Fibroblast of skin of left biceps (primary cell): ENCODE measurements around the gene HADHA.

Experiments used
- DNase-seq, 2 experiments: peaks; one replicate each; pipeline ENCODE4 v3.0.0-alpha.2; 2013; ENCODE audit warnings: low read depth in 2 of 2

HADHA gene

DNA sequence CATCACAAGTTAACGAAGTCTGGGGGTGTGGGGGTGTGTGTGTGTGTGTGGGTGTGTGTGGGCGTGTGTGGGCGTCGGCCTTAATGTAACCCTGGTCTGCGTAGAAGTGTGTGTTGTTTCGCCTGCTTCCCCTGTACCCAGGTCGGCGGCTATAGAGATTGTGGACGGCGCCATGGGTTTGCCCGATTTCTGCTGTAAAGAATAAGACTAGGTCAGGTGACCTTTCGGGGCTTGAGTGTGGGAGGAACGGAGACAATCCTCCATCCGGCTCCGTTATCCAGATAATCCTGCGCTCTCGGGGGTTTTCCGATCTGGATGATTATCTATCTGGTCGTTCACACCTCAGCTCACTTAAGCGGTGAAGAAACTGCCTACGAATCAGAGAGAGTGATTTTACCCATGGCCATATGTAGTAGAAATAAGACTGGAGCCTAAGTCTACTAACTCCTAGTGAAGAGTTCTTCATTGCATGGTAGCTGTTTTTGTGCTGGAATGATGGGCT is 850 bp upstream of the HADHA start:
- DNase-seq: no peak

DNA sequence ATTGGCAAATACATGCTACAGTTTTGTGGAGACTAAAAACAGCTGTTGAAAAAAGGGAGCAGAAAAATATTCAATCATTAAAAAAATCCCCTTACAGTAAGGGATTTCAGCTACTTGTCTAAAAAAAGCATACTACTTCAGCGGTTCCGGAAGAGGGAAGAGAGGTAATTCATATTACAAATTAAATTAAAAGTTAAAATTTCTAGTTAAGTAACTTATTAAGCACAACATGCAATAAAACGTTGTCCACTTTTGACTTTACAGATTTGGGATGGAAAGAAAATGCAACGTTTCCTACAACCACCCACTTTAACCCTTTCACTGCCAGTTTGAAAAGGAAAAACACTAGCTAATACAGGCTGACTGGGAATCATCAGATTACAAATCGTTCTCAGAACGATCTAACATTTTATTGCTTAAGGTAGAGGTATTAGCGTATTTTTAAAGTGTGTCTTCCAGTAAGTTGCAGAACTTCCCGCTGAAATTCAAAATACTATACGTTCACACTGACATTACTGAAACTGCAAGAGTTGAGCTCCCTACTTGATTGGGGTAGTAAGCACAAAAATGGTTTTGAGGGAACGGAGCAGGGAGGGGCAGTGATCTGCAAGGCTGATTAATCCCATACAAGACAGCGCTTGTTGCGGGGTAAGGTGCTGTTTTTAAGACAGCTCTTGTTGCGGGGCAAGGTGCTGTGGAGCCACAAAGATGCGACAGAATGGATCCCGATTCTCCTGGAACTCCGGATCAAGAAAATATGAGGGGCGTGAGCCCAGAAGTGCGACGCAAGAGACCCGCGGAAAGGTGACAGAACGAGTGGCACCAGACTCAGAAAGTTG is 743 bp downstream of the HADHA start:
- DNase-seq: no peak

DNA sequence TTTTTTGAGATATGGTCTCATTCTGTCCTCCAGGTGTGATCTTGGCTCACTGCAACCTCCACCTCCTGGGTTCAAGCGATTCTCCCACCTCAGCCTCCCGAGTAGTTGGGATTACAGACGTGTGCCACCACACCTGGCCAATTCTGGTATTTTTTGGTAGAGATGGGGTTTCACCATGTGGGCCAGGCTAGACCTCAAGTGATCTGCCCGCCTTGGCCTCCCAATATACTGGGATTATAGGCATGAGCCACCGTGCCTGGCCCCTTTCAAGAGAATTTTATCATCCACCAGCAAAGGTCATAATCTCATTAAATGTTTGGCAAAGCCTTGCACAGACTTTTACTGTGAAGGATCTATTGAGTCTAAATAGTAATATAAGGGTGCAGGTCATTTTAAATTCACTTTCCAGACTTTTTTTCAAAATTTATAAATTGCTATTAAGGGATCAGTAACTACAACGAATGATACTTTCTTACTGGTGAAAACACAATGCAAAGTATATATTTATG is 2.5 kb downstream of the HADHA start:
- no peak for DNase-seq

DNA sequence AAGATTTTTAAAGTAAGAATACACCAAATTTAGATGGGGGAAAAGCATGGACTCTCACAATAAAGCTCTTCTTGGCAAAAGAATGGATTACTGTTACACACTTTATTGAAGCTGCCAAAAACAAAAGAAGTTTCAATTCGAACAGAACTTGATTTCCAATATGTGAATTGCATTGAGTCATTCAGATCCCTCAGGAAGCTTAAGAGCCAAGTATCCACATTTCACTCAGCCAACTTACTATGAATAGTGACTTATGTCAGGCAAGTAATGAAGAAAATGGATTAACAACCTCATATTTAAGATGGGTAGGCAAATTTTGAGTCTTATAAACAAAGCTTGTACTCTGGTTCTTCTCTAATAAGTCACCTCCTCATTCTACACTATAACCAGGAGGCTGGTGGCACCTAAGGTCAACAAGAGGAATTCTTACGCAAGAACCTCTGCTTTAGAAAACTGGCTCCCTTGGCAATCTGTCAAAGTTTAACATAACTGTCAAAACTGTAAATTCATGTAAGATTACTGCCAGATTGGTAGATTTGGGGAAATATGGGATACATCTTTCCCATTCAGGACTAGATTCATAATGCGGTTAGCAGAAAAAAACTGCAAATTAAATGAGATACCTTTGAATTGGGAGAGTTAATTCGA is 6.0 kb downstream of the HADHA start:
- no peak for DNase-seq

DNA sequence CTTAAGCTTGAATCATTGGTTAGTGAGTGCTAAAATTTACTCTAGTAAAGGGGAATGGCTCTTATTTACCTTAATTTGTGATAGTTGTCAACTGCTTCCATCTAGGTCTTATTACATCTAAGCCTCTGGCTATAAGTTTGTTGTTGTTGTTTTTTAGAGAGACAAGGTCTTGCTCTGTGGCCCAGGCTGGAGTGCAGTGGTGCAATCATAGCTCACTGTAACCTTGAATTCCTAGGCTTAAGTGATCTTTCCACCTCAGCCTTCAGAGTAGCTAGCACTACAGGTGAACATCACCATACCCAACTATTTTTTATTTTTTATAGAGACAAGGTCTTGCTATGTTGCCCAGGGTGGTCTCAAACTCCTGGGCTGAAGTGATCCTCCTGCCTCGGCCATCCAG is 6.6 kb downstream of the HADHA start:
- no peak for DNase-seq

DNA sequence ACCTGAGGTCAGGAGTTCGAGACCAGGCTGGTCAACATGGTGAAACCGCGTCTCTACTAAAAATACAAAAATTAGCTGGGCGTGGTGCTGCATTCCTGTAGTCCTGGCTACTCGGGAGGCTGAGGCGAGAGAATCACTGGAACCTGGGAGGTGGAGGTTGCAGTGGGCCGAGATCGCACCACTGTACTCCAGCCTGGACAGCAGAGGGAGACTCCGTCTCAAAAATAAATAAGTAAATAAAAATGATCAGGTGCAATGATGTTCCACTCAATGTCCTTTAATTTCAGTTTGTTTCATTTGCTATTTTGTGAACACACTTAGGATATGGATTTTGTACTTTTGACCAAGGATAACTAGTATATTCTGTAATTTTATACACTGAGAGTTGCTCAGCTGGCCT is 9.3 kb downstream of the HADHA start:
- DNase-seq: no peak

DNA sequence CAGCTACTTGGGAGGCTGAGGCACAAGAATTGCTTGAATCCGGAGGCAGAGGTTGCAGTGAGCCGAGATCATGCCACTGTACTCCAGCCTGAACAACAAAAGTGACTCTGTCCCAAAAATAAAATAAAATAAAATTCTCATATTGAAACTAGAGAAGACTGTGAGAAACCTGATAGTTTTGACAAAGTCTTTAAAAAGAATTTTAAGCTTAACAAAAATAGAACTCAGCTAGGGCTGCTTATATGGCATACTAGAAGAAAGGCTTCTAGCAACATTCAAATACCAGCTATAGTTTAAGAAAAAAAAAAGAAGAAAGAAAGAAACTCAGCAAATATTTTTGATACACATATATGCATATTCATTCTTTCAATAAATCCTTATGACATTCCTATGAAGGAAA is 13.6 kb downstream of the HADHA start:
- DNase-seq: no peak

DNA sequence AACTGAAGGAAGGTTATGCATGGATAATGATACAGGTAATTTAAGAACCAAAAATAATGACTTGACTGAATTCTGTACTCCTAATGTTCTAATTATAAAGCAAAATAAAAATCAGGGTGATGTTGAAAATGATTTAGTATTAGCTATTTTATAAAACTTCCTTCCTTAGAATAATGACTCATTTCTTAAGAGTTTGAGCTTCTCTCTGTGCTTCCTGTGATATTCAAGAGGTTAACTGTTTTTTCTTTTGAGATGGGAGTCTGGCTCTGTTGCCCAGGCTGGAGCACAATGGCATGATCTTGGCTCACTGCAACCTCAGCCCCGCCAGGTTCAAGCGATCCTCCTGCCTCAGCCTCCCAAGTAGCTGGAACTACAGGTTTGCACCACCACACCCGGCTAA is 14.8 kb downstream of the HADHA start:
- no peak for DNase-seq

DNA sequence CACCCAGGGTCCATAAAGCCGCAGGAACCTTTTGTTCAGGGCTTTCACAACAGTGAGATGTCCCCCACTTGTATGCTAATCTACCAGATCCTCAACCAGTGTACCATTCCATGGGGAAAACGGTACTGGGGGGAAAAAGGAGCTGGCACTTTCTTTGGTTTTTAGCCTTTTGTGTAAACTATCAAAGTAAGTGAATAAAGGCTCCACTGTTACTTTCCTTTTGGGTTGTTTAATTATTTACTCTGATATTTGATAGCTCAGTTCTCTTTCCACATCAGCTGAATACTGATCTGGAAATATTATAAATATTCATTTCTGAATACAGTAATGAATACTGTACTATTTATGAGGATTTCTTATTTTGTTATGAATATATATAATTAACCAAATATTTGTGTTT is 20.3 kb downstream of the HADHA start:
- DNase-seq: no peak

DNA sequence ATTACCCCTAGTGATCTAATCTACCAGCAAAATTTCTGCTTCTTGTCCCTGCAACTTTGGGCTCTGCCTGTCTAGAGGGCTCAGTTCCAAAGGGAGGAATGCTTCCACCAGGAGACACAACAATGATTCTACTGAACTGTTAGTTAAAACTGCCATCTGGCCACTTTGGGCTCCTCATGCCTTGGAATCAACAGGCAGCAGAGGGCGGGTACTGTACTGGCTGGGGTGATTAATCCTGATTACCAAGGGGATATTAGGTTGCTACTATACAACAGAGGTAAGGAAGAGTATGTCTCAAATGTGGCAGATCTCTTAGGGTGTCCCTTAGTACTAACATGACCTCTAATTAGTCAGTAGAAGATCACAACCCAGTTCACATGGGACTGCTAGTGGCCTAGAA is 21.4 kb downstream of the HADHA start:
- no peak for DNase-seq

DNA sequence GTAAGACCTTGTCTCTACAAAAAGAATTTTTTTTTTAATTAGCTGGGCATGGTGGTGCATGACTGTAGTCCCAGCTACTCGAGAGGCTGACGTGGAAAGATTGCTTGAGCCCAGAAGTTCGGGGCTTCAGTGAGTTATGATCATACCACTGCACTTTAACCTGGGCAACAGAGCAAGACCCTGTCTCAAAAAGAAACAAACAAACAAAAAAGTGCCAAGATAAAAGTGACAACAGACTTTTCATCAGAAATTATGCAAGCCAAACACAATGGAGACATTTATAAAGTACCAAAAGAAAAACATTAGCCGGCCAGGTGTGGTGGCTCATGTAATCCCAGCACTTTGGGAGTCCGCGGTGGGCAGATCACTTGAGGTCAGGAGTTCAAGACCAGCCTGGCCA is 26.7 kb downstream of the HADHA start:
- no peak for DNase-seq

DNA sequence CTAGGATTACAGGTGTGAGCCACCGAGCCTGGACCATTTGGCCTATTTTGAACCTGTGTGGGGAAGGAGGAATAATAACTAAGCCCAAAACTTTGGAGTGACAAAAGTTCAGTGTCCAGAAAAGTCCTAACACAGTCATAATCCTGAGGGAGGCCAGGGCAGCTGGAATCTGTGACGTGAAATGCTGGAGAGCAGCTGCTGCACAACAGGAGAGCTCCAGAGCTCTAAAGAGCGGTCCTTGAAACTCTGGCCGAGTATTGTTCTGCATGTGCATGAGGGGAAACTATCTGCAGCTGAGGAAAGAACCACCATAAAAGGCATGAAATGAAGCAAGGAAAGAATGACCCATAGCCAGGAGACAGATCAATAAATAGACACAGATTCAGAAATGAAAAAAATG is 27.8 kb downstream of the HADHA start:
- DNase-seq: no peak

DNA sequence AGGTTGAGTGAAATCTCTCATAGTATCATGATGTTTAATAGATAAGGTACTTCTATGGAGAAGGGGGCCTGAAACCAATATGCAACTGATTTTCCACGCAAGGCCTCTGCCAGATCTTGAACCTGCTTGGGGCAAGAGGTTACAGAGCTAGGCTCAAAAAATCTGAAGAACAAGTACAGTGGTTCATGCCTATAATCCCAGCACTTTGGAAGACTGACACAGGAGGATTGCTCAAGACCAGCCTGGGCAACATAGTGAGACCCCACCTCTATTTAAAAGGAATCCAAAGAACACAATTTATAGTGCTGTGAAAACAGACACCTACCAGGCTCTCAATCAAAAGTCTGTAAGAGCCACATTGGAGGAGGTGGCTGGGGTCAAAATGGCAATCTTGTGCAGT is 28.6 kb downstream of the HADHA start:
- DNase-seq: no peak

DNA sequence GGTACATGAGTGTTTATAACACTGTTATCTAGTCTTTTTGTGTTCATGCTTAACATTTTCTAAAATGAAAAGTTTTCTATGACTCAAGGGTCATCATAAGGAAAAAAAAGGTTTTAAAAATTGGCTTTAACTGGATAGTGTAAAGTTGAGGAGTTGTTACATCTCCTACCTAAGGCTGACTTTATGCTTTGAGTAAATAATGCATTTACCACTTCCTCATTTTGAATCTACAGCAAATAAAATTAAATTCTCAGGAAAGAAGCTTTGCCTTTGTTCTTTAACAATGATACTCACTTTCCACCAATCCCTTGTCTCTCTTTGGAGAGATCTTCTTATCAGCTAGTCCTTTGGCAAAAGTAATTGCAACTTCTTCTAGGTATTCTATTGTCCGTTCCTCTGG is 29.7 kb downstream of the HADHA start:
- DNase-seq: no peak

DNA sequence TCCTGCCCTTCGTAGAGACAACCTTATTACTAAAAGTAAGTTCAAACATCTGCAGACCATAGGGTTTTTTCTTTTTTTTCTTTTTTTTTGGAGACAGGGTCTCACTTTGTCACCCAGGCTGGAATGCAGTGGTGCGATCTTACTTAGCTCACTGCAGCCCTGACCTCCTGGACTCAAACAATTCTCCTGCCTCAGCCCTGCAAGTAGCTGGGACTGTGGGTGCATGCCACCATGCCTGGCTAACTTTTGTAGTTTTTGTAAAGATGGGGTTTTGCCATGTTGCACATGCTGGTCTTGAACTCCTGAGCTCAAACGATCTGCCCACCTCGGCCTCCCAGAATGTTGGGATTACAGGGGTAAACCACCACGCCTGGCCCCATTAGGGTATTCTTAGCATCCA is 32.4 kb downstream of the HADHA start:
- no peak for DNase-seq

DNA sequence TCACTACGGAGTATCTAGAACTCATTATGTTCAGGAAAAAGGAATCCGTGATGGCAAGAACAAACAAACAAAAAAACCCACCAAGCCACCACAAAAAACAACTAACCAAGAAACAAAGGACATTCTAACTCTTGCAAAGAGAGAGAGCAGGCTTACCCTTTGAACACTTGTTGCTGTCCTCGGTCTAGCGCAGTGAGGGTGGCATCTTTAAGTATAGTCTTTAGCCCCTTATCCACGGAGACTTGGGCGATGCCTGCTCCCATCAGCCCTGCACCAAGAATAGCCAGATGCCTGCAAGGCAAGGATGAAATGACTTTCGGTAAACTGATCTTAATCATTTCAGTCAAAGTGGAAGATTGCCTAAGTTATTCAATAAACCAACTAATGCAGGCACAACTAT is 40.5 kb downstream of the HADHA start:
- no peak for DNase-seq

DNA sequence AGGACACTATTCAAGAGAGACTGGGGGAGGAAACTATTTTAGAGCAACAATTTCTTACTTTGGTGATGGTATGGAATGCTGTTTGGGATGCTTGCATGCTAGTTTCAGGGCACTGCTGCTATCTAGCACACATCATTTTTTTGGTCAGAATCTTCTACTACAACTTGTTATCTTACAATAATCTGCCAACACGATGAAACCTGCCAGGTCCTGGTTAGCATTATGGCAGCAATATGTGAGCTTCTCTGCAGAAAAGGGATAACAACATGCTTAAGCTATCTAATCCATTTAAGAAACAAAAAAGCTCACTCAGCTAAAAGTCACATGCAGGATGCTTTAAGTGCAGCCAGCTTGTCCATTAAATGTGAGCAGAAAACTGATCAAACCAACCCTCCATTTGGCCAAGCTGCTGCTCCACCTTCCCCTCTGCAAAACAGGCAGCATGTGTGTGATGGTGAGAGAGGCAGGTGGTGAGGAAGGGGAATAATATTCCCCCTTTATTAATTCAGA is 41.4 kb downstream of the HADHA start:
- no peak for DNase-seq

DNA sequence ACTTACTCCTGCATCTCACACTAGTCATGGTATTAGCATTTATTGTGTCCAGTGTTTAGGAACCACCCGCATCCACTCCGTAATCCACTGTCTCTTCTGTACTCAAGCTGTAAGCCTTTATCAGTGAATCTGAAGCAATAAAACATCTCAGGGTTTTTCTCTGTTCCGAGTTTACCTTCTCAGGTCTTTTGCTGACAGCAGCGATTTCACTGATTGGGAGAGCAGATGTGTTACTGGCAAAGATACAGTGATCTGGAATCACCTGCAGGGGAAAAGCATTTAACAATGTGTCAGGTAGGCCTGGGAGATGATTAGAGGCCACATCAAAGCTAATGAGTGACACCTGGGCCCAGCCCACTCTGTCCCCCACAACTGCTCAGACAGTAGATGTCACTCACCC is 46.9 kb downstream of the HADHA start:
- no peak for DNase-seq

DNA sequence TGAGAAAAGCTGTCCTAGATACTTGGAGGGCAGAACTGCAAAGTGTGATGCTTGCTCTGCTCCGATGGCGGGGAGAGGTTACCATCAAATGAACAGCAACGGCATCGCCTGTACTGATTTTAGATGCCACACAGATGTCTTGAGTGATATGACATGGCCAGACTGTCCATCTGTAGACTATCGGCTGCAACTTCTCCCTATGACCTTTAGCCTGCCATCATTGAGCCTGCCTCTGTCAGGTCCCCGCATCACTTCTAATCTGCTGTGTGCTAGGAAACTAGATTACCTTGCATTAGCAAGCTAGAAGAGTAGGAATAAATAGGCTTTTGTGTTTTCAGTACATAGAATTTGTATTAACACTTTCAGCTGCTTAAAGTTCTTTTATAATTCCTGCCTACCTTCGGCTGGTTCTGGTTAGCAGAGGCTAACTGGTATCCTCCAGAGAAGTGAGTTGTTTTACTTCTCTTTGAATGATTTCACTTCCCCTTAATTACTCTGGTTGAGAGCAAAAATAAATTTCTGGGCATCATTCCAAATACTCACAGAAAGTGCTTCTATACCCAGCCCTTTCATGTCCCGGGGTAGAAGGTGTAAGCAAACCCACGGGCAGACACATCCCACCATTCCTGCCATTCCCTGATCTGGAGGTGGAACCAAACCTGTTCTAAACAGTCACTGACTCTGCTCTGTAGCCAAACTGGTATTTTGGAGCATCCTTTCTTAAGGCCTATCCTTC is 47.6 kb downstream of the HADHA start:
- no peak for DNase-seq

DNA sequence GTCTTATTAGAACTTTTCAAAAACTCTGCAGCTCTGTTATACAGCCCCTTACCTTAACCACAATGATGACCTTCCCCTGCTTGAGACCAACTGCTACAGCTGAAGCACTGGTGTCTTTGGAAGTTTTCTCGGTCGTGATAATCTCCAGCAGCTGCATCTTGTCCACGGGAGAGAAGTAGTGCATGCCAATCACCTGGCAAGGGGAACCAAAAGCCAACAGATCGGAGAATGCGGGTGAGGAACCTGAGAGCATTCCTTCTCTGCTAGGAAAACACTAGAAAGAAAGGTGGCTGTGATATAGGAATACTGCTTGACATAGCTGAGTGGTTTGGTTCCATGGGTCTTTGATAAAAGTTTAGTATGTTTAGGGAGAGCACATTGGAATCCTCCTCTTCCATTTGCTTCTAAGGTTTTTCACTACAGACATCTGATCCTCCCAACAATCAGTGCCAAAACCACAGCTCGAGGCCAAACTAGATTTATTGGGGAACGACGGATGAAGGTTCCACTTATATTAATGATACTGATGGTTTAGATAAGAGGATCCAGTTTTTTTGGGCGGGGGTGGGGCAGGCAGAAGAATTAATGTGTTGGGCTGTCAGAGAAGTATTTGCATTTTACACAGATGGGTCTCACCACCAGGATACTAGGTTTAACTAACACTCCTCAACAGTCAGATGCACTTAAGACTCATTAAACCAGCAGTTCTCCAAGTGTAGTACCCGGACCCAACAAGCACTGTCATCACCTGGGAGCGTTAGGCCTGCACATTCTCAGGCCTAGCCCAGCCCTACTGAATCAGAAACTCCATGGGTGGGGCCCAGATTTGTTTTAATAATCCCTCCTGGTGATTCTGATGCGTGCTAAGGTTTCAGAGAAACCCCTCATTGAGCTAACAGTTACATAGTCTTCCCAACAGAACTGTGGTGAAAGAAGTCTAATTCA is 49.1 kb downstream of the HADHA start:
- peak; percentile 52 to 54 for DNase-seq

DNA sequence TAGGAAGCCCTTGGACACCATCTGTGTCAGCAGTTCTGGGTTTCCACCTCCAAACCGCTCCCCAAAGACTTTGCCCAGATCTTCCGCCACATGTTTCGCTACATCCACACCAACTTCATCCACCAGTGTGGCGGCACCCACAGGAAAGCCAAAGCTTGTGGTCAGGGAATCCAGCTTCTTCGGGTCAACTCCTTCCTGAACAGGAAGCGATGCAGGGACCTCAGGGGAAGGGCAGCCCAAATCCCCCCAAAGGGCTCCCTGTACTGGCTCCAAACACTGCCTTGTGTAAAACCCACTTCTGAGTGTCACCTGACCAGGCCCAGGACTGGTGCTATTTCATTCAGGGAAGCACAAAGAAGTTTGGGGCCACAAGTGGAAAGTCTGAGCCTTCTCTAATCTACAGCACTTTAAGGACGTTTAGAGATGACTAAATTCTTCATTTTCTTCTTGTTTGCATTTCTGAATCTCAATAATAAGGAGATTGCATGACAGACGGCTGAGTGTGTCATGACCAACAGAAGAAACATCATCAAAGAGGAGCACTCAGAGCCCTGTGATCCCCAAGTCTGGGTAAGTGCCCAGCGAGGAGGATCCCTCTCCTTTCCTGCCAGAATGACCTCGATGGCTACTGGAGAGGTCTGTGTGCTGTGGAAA is 50.7 kb downstream of the HADHA start:
- no peak for DNase-seq
